Activated T-helper 1 cell treated with anti-CD3 and anti-CD28 coated beads, Interleukin-2, amount 50 U/mL, for 16 hours (primary cell): ENCODE results near the gene JPH3.

Experiments
- DNase-seq, 2 donors: peaks; one replicate each; pipeline ENCODE4 v3.0.0-alpha.2; 2020; ENCODE audit warnings: low read depth in 1 of 2, low spot score in 1 of 2

Gene JPH3

DNA sequence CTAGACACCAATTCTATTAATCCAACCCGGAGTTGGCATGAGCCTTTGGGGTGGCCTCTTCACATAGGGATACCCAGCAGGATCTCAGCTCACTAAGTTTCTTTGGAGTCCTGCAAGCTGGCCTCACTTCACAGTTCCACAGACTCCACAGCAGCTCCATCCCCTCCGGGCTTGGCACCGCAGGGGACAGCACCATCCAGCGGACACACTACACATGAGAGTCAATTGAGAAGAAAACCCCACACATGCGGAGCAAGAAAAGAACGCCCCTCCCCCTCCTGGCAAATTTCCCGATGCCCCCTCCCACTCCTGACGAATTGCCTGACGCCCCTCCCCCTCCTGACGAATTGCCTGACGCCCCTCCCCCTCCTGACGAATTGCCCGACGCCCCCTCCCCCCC is 132.3 kb downstream of the JPH3 start:
- DNase-seq, result no peak

DNA sequence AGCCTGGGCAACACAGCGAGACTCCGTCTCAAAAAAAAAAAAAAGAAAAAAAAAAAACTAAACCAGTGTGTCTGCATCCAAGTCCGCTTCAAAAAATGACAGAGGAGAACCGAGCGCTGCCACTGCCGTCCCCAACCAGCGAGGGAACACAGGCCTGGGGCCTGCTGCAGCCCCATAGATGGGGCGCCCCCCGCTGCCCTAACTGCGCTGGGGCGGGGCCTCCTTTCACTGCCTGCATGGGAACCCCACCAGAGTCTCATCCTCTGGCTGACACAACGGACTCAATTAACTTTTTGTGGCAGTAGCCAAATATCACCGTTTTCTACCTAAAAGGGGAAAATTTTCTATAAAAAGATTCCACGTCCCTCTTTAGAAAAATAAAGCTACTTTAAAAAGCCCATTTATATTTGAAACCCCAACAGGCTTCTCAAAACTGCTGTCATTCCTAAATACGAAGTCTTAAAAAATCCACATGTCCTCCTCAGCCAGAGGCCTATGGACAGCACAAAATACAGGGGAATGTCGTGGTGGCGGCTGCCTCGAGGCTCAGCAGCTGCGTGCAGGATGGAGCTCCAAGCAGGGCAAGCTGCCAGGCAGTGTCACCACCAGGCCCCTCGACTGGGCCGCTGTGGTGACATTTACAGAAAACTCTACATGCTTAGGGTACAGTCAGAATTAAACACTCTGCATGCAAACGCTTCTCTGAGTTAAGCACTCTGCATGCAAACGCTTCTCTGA is 133.1 kb downstream of the JPH3 start:
- DNase-seq, result no peak

- DNase-seq, result no peak
Measured at GRCh38 chr16:87736008-87736382, 133.7 kb downstream of the JPH3 start.

- DNase-seq, result no peak
Measured at GRCh38 chr16:87739801-87740200, 137.5 kb downstream of the JPH3 start.

DNA sequence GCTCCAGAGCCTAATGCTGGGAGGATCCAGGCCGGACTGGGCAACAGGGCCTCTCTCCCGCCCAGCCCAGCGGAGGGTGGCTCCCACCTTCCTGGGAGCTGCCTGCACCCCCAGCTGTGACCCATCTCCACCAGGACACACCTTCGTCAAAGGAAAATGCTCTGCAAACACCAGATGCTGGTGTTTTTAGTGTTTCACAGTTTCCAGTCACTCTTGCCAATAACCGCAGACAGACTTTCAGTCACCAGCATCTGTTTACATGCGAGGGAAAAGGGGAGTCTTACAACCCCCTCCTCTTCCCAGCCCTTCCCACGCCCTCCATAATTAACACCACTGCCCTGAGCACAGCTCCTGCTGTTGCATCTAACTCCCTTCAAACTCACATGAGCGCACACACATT is 138.1 kb downstream of the JPH3 start:
- no peak for DNase-seq

DNA sequence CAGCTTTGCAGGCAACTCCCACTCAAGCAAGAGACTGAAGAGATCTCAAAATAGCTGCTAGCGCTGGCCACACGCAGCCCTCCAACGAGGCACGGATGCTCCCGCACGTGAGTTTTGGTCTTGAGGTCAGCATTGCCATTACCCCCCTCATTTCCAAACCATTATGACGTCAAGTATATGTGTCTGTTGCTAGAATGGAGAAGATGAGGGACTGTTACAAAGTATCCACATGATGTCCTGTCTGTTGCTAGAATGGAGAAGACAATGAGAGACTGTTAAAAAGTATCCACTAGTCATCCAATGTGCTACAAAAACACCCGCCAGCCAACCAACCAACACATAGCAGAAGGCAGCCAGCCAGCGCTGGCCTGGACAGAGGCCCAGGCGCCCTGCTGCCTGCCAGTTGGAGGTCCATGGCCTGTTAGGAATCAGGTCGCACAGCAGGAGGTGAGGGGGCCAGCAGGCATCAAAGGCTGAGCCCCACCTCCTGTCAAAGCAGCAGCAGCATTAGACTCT is 138.7 kb downstream of the JPH3 start:
- no peak for DNase-seq

DNA sequence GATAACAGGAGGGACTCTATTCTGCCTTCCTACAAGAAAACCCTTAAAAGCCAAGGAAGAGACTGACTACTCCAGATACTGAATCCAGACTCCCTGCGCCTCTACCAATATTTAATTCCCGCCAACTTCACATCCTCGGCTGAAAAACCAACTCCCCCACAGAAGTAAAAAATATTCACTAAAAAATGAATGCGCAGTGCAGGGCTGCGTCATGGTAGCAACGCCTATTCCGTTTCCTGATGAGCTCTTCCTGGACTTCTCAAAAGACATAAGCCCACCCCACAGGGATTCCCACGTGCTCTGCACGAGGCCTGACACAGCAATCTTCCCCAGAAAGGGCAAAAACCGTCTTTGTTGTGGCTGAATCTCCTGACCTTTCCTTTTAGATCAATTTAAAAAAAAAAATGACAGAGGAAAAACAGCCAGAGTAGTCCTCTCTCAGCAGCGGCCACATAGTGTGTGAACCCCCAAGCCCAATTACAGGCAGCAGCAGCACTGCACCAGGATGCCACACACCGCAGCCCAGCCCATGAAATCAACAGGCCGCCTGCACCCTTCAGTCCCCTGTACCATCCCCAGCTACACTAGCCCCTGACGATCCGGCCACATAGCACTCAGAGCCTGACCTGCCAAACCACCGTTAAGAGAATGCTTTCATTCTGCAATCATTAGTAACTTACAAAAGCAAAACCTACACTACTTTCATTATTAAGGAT is 139.6 kb downstream of the JPH3 start:
- DNase-seq, result no peak

- DNase-seq, result no peak
Measured at GRCh38 chr16:87742781-87743490, 140.6 kb downstream of the JPH3 start.

DNA sequence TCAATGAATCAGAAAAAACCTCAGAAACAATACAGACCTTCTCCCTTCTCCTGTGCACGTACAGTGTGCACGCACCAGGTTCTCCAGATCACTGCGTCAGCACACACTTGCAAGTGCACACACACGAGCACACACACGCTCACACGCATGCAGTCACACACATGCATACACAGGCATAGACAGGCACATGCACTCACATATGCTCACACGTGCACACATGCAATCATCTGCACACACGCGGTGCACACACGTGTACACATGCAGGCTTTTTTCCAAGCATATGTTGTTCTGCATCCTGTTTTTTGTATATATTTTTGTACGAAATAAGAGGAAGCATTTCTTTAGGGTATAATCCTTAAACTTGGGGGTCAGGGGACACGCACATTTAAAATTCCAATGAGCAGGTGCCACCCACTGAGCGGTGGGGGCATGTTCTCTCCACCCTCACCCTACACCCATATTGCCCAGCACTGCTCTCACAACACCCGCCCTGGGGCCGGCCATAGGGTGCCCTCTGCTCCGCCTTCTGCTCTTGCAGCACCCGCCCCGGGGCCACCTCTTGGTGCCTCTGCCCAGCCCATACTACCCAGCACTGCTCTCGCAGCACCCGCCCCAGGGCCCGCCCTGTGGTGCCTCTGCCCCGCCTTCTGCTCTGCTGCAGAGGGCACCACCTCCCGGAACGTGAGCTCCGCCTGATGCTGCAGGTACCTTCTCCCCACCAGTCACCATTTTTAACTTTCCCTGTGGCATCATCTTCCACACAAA is 142.6 kb downstream of the JPH3 start:
- DNase-seq, result no peak

DNA sequence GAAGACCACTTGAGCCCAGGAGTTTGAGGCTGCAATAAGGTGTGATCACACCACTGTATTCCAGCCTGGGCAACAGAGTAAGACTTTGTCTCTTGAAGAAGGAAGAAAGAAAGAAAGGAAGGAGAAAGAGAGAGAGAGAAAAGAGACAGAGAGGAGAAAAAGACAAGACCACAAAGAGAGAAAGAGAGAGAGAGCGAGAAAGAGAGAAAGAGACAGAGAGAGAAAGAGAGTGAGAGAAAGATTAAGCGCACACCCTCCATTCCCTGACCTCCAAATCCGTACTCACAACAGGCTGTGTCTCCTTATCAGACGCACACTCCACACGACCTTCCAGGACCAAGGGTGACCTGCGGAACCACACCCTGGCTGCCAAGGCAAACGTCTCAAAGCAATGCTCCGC is 143.9 kb downstream of the JPH3 start:
- DNase-seq, result no peak
